Keratinocyte (primary cell): Measurements from ENCODE around the gene GPX2.

ENCODE experiments used
- CTCF ChIP-seq, 3 experiments: IDR thresholded peaks in 1 of 3; conservative IDR thresholded peaks in 1 of 3; optimal IDR thresholded peaks in 1 of 3; 2 replicates in 2 of 3; 3 replicates in 1 of 3; pipeline versions ENCODE3 to v1.5.1; 2011; ENCODE audit warnings: low read length in 3 of 3, mild to moderate bottlenecking in 3 of 3, moderate library complexity in 2 of 3, control low read depth in 1 of 3, inconsistent platforms in 1 of 3; ENCODE audit not compliant: insufficient read depth in 2 of 3; ENCODE audit errors: extremely low read depth in 1 of 3
- EZH2 ChIP-seq: IDR thresholded peaks from one replicate; pipeline ENCODE4 v1.6.1; 2012; ENCODE audit warnings: inconsistent platforms, mild to moderate bottlenecking, low read length, moderate library complexity

GRCh38 chr14:64938972-64939816, 3.4 kb downstream of the GPX2 start:
- TF ChIP-seq CTCF (optimal IDR thresholded peaks at IDR 0.05 in 1 of 3, IDR thresholded peaks at IDR 0.05 in 1 of 3, conservative IDR thresholded peaks at IDR 0.05 in 1 of 3; ENCODE audit: extremely low read depth in 1 of 3, insufficient read depth in 2 of 3, low read length in 3 of 3) (no peak), EZH2 (no peak)
